Mesendoderm (in vitro differentiated cells): ENCODE data around the gene SGPP1.

Experiments
- DNase-seq: peaks from one replicate; pipeline ENCODE4 v3.0.0; 2013
- H2AK5ac ChIP-seq: 2 replicates; pipeline ENCODE4 v1.6.1; 2013; ENCODE audit warnings: low read length, inconsistent platforms
- H2BK120ac ChIP-seq: 2 replicates; pipeline ENCODE4 v1.6.1; 2013; ENCODE audit warnings: low read depth, mild to moderate bottlenecking, low read length, moderate library complexity, mixed read lengths
- H2BK15ac ChIP-seq: replicated peaks from 2 replicates; pipeline ENCODE4 v1.6.1; 2013; ENCODE audit warnings: low read depth, mild to moderate bottlenecking, moderate library complexity
- H2BK5ac ChIP-seq: 2 replicates; pipeline ENCODE4 v1.6.1; 2013; ENCODE audit warnings: low read length, inconsistent platforms
- H3K18ac ChIP-seq: 2 replicates; pipeline ENCODE4 v1.6.1; 2013; ENCODE audit warnings: mild to moderate bottlenecking, low read length, mixed read lengths
- H3K23ac ChIP-seq: one replicate; pipeline ENCODE4 v1.6.1; 2013; ENCODE audit warnings: low read length
- H3K27ac ChIP-seq: 2 replicates; pipeline ENCODE4 v1.5.1; 2013; ENCODE audit warnings: low read depth, mild to moderate bottlenecking, inconsistent platforms, low read length, moderate library complexity
- H3K27me3 ChIP-seq: 2 replicates; pipeline ENCODE4 v1.6.1; 2013; ENCODE audit warnings: low read length, control low read depth, mild to moderate bottlenecking, inconsistent platforms; ENCODE audit not compliant: insufficient read depth, poor library complexity
- H3K36me3 ChIP-seq: 2 replicates; pipeline ENCODE4 v1.6.1; 2013; ENCODE audit warnings: low read length, inconsistent platforms; ENCODE audit not compliant: control insufficient read depth, insufficient read depth
- H3K4ac ChIP-seq: one replicate; pipeline ENCODE4 v1.6.1; 2013; ENCODE audit warnings: low read depth, mild to moderate bottlenecking, low read length, moderate library complexity
- H3K4me1 ChIP-seq: 2 replicates; pipeline ENCODE4 v1.6.1; 2013; ENCODE audit warnings: low read depth, low read length, inconsistent platforms; ENCODE audit not compliant: control insufficient read depth
- H3K4me2 ChIP-seq: 2 replicates; pipeline ENCODE4 v1.6.1; 2013; ENCODE audit warnings: low read length
- H3K4me3 ChIP-seq: 2 replicates; pipeline ENCODE4 v1.5.1; 2013; ENCODE audit warnings: mild to moderate bottlenecking, low read length
- H3K56ac ChIP-seq: one replicate; pipeline ENCODE4 v1.6.1; 2013; ENCODE audit warnings: low read length
- H3K79me1 ChIP-seq: 2 replicates; pipeline ENCODE4 v1.6.1; 2013; ENCODE audit warnings: low read length, inconsistent platforms
- H3K79me2 ChIP-seq: 2 replicates; pipeline ENCODE4 v1.6.1; 2013; ENCODE audit warnings: mild to moderate bottlenecking, low read length; ENCODE audit not compliant: control insufficient read depth, insufficient read depth
- H3K9ac ChIP-seq: 2 replicates; pipeline ENCODE4 v1.6.1; 2013; ENCODE audit warnings: low read length, inconsistent platforms
- H4K5ac ChIP-seq: one replicate; pipeline ENCODE4 v1.6.1; 2013; ENCODE audit warnings: low read length
- H4K8ac ChIP-seq: one replicate; pipeline ENCODE4 v1.6.1; 2013; ENCODE audit warnings: low read depth, mild to moderate bottlenecking, control low read depth, low read length, moderate library complexity
- WGBS: extraction: QIAGEN DNeasy Blood & Tissue Kit; methylation state at CpG from one replicate; pipeline ENCODE4 v1.1.7; 2013; ENCODE audit warnings: low lambda C conversion rate, missing lambda C conversion rate; ENCODE audit not compliant: insufficient coverage; ENCODE audit errors: extremely low coverage; 5-methylcytosine and 5-hydroxymethylcytosine counted together

SGPP1 gene

GRCh38 chr14:63764620-63765139 lies 36.8 kb upstream of the SGPP1 start:
- Histone ChIP-seq H2BK120ac (no peak overlapping the region), H3K27ac (no peak overlapping the region), H3K4me3 (no peak overlapping the region), H3K9ac (no peak overlapping the region), H3K79me2 (no peaks in the 10 kb centered on the region), H4K5ac (no peak overlapping the region), H3K4ac (no peak overlapping the region), H4K8ac (no peak overlapping the region), H2BK15ac (no peak overlapping the region), H3K36me3 (no peaks in the 10 kb centered on the region), H3K23ac (no peak overlapping the region), H3K27me3 (no peaks in the 10 kb centered on the region), H3K4me2 (no peak overlapping the region), H3K18ac (no peak overlapping the region), H2BK5ac (no peak overlapping the region), H2AK5ac (no peak overlapping the region), H3K4me1 (no peaks in the 10 kb centered on the region), H3K79me1 (no peaks in the 10 kb centered on the region), H3K56ac (no peak overlapping the region)
- WGBS, result no CpG with 5 or more reads among the region's 6 CpGs
- DNase-seq, result no peak

- Histone ChIP-seq H3K56ac (no peak overlapping the region), H3K79me1 (no peaks in the 10 kb centered on the region), H2BK15ac (no peak overlapping the region), H2BK120ac (no peak overlapping the region), H3K4me1 (no peaks in the 10 kb centered on the region), H3K23ac (no peak overlapping the region), H3K79me2 (no peaks in the 10 kb centered on the region), H3K4ac (no peak overlapping the region), H3K27ac (no peak overlapping the region), H3K4me3 (no peak overlapping the region), H3K9ac (no peak overlapping the region), H4K5ac (no peak overlapping the region), H3K18ac (no peak overlapping the region), H3K36me3 (no peaks in the 10 kb centered on the region), H3K27me3 (no peaks in the 10 kb centered on the region), H2AK5ac (no peak overlapping the region), H4K8ac (no peak overlapping the region), H3K4me2 (no peak overlapping the region), H2BK5ac (no peak overlapping the region)
- no CpG with 5 or more reads among the region's 5 CpGs for WGBS
- DNase-seq, result no peak
Observed at GRCh38 chr14:63764103-63764502, 36.2 kb upstream of the SGPP1 start.

DNA sequence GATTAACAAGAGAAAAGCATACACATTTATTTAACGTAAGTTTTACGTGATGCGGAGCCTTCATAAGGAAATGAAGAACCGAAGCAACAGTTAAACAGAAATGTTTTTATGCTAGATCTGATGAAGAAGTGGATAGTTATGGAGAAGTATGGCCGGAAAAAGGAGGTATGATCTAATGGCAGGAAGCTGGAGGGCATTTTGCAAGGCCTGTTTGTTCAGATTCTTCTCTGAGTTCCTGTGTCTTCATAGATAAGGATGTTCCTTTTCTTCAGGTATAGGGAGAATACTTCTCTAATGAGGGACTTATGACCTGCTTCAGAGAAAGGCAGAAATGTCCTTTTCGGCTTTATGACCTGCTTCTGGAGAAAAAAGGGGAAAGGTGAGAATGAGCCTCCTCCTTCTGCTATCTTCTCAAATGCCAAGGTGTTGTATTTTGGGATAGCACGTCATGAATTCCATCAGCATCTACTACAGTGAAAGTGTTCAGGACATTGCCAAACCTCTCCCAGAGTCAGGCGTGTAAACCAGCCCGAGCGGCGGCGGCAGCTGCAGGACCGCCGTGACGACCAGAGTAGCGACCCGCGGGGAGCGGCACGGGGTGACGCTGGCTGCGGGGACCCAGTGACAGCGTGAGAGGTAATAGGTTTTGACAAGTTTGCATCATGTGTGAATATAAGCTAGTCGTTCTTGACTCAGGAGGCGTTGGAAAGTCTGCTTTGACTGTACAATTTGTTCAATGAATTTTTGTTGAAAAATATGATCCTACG lies 33.7 kb upstream of the SGPP1 start:
- no peaks in the 10 kb centered on the region for H3K27me3 ChIP-seq
- H3K79me2 ChIP-seq, result no peaks in the 10 kb centered on the region
- H3K36me3 ChIP-seq, result no peaks in the 10 kb centered on the region
- H3K4me1 ChIP-seq, result no peaks in the 10 kb centered on the region
- no peak overlapping the region for H4K5ac ChIP-seq
- H2BK15ac ChIP-seq, result no peak overlapping the region
- H2BK5ac ChIP-seq, result no peak overlapping the region
- no peak overlapping the region for H2BK120ac ChIP-seq
- H3K79me1 ChIP-seq, result no peaks in the 10 kb centered on the region
- H3K27ac ChIP-seq, result no peak overlapping the region
- H3K4ac ChIP-seq, result no peak overlapping the region
- no peak overlapping the region for H3K18ac ChIP-seq
- H3K23ac ChIP-seq, result no peak overlapping the region
- H3K9ac ChIP-seq, result no peak overlapping the region
- H3K56ac ChIP-seq, result no peak overlapping the region
- WGBS, result no CpG with 5 or more reads among the region's 26 CpGs
- no peak overlapping the region for H3K4me3 ChIP-seq
- H3K4me2 ChIP-seq, result no peak overlapping the region
- no peak overlapping the region for H4K8ac ChIP-seq
- no peak for DNase-seq
- H2AK5ac ChIP-seq, result no peak overlapping the region

DNA sequence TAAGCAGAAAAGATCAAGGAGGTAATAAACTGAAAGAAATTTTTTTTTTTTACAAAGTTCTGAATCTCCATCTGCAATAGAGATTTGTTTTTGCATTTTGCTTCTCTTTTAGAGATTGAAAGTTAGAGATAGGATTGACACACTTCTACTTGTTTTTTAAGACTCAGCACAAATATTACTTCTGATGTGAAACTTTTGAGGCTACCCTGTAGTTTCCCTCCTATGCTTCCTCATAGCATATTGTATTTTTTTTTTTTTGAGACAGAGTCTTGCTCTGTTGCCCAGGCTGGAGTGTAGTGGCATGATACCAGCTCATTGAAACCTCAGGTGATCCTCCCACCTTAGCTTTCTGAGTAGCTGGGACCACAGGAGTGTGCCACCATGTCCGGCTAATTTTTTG lies 32.1 kb upstream of the SGPP1 start:
- no peak overlapping the region for H2BK5ac ChIP-seq
- no peak overlapping the region for H3K23ac ChIP-seq
- no peaks in the 10 kb centered on the region for H3K4me1 ChIP-seq
- H2AK5ac ChIP-seq, result no peak overlapping the region
- no peaks in the 10 kb centered on the region for H3K36me3 ChIP-seq
- no peaks in the 10 kb centered on the region for H3K79me2 ChIP-seq
- H3K18ac ChIP-seq, result no peak overlapping the region
- no peak for DNase-seq
- H3K56ac ChIP-seq, result no peak overlapping the region
- no CpG with 5 or more reads among the region's 1 CpG for WGBS
- H4K8ac ChIP-seq, result no peak overlapping the region
- no peaks in the 10 kb centered on the region for H3K27me3 ChIP-seq
- H3K4me2 ChIP-seq, result no peak overlapping the region
- H3K4me3 ChIP-seq, result no peak overlapping the region
- no peak overlapping the region for H2BK120ac ChIP-seq
- H3K79me1 ChIP-seq, result no peaks in the 10 kb centered on the region
- H3K27ac ChIP-seq, result no peak overlapping the region
- no peak overlapping the region for H4K5ac ChIP-seq
- no peak overlapping the region for H2BK15ac ChIP-seq
- H3K9ac ChIP-seq, result no peak overlapping the region
- H3K4ac ChIP-seq, result no peak overlapping the region

DNA sequence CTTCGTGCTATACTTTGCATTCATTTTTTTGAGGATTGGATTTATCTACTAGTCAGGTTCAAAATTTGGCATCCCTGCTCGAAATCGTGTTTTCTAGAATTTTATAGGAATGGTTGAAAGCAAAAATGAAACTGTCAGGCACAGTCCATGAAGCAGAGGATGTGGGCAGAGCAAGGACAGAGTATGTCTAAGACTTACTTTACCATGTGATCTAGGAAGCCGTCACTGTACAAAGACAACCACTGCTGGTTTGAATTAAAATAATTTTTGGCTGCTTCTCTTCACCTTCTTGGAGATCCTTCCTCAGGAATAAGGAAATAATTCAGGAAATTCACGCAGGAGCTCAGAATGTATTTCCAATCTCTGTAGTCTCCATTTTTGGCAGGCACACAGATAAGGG lies 31.6 kb upstream of the SGPP1 start:
- Histone ChIP-seq H3K23ac (no peak overlapping the region), H3K79me2 (no peaks in the 10 kb centered on the region), H3K4me2 (no peak overlapping the region), H3K27me3 (no peaks in the 10 kb centered on the region), H3K27ac (no peak overlapping the region), H2BK15ac (no peak overlapping the region), H4K5ac (no peak overlapping the region), H3K4me1 (no peaks in the 10 kb centered on the region), H3K36me3 (no peaks in the 10 kb centered on the region), H3K56ac (no peak overlapping the region), H3K18ac (no peak overlapping the region), H3K4ac (no peak overlapping the region), H3K79me1 (no peaks in the 10 kb centered on the region), H2BK120ac (no peak overlapping the region), H3K4me3 (no peak overlapping the region), H2AK5ac (no peak overlapping the region), H3K9ac (no peak overlapping the region), H4K8ac (no peak overlapping the region), H2BK5ac (no peak overlapping the region)
- DNase-seq, result no peak
- WGBS, result no CpG with 5 or more reads among the region's 5 CpGs

DNA sequence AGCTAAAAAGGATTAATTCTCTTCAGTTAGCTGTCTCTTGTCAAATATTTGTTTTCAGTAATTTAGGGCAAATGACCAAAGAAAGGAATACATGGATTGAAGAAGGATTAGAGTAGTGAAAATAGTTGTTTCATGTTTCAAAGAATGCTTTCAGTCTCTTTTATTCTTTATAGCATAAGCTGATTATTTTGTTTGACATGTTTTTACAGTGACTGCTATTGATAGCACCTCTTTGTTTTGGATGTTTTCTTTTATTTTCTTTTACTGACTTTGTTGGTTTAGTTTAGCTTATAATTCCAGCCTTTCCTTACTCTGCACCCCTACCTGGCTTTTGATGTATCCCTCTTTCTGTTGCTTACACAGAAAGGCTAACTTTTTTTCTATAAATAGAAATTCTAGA lies 29.3 kb upstream of the SGPP1 start:
- H2BK15ac ChIP-seq, result no peak overlapping the region
- no peak overlapping the region for H4K5ac ChIP-seq
- H3K36me3 ChIP-seq, result no peaks in the 10 kb centered on the region
- no peak overlapping the region for H3K4me2 ChIP-seq
- no peak overlapping the region for H2BK5ac ChIP-seq
- no peaks in the 10 kb centered on the region for H3K79me1 ChIP-seq
- no peaks in the 10 kb centered on the region for H3K4me1 ChIP-seq
- H3K79me2 ChIP-seq, result no peaks in the 10 kb centered on the region
- no peak overlapping the region for H3K27ac ChIP-seq
- H3K4me3 ChIP-seq, result no peak overlapping the region
- no peak overlapping the region for H3K56ac ChIP-seq
- no peak overlapping the region for H3K23ac ChIP-seq
- H3K9ac ChIP-seq, result no peak overlapping the region
- no peak overlapping the region for H2BK120ac ChIP-seq
- H3K4ac ChIP-seq, result no peak overlapping the region
- no peak overlapping the region for H3K18ac ChIP-seq
- no peak overlapping the region for H2AK5ac ChIP-seq
- no peak for DNase-seq
- no peak overlapping the region for H4K8ac ChIP-seq
- H3K27me3 ChIP-seq, result no peaks in the 10 kb centered on the region
